Measurements from ENCODE around the gene SATB2. TPM values are rescaled to one million over a fixed set of nuclear protein-coding genes. Genes with fewer than 3 reads are reported as not detected.

The SATB2 gene
- total and polyA plus RNA-seq, 8 donors: 0.50 to 184 (median 1.4) TPM

DNA sequence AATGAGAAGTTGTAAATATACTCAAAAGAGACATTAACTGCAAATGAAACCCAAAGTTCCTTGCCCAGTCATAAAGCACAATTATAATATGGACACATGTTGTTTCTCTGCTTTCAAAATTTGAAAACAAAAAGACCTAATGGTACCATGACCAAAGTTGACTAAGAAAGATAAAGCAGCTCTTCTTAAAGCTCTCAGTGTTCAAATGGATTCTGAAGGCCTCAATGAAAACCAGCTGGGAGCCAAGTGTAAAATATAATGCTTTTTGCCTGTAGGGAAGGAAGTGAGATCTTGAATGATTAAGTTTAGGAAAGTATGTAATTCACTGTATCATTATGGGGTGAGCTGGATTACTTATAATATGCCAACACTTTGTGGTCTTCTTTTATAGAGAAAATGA is 178.6 kb downstream of the SATB2 start:
- Histone ChIP-seq H3K27me3 (no peaks in the 10 kb centered on the region), H3K36me3 (no peaks in the 10 kb centered on the region), H3K4me3 (no peak overlapping the region), H3K9me3 (no peaks in the 10 kb centered on the region), H3K4me1 (no peaks in the 10 kb centered on the region), H3K27ac (no peak overlapping the region)
- no peak for DNase-seq
- intact Hi-C loops (cut with DNase I; ENCODE audit: low total_unique reads): no loop called here
- TF ChIP-seq POLR2A (IDR thresholded peaks at IDR 0.05): no peak
- TF ChIP-seq, protein P1, sequence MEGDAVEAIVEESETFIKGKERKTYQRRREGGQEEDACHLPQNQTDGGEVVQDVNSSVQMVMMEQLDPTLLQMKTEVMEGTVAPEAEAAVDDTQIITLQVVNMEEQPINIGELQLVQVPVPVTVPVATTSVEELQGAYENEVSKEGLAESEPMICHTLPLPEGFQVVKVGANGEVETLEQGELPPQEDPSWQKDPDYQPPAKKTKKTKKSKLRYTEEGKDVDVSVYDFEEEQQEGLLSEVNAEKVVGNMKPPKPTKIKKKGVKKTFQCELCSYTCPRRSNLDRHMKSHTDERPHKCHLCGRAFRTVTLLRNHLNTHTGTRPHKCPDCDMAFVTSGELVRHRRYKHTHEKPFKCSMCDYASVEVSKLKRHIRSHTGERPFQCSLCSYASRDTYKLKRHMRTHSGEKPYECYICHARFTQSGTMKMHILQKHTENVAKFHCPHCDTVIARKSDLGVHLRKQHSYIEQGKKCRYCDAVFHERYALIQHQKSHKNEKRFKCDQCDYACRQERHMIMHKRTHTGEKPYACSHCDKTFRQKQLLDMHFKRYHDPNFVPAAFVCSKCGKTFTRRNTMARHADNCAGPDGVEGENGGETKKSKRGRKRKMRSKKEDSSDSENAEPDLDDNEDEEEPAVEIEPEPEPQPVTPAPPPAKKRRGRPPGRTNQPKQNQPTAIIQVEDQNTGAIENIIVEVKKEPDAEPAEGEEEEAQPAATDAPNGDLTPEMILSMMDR (IDR thresholded peaks at IDR 0.05): no peak
- TF ChIP-seq POLR2AphosphoS5 (IDR thresholded peaks at IDR 0.05): no peak

DNA sequence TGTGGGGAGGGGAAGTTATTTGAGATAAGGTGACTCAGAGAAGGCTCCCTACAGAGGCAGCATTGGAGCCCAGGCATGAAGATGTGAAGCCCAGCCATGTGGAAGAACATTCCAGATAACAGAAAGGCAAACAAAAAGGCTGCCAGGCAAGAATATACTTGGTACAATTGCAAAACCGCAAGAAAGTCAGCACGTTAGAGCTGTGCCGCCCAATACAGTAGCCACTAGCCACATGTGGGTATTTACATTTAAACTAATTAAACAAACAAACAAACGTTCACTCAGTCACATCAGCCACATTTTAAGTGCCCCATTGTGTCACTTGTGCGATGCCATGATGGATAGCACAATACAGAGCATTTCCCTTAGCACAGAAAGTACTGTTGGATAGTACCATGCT is 179.6 kb downstream of the SATB2 start:
- no peak overlapping the region for H3K4me3 ChIP-seq
- intact Hi-C loops (cut with DNase I; ENCODE audit: low total_unique reads): no loop called here
- TF ChIP-seq POLR2A (IDR thresholded peaks at IDR 0.05): no peak
- no peak for TF ChIP-seq EP300 (IDR thresholded peaks at IDR 0.05)
- TF ChIP-seq, protein P1 (IDR thresholded peaks at IDR 0.05): no peak
- no peak for TF ChIP-seq POLR2AphosphoS5 (IDR thresholded peaks at IDR 0.05)

DNA sequence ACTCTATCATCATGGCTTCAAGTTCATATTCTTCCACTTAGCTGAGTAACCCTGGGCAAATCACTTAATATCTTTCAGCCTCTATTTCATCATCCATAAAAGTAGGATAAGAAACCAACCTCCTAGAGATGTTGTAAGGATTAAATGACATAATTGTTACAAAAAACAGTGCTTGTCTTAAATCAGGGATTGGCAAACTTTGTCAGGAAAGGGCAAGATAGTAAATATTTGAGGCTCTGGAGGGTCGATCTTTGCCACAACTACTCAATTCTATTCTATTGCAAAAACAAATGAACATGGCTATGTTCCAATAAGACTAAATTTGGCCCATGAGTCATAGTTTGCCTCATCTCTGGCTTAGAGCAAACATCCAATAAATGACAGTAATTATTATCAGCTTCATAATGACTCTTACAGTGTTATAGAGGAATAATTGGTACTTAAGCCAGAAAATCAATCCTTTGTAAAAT is 184.7 kb downstream of the SATB2 start:
- peak in 1 of 2 donors; percentile 9 for DNase-seq
- H3K27ac ChIP-seq: no peak overlapping the region
- intact Hi-C loops (cut with DNase I; ENCODE audit: low total_unique reads): no loop called here
- H3K36me3 ChIP-seq: no peaks in the 10 kb centered on the region
- 52 to 59% (median 53%) methylated on average over 1 of the region's 1 CpG for WGBS, 5 donors
- H3K4me3 ChIP-seq: no peak overlapping the region
- no peaks in the 10 kb centered on the region for H3K9me3 ChIP-seq
- TF ChIP-seq POLR2A (IDR thresholded peaks at IDR 0.05): no peak
- TF ChIP-seq, protein P1 (IDR thresholded peaks at IDR 0.05): no peak
- TF ChIP-seq POLR2AphosphoS5 (IDR thresholded peaks at IDR 0.05): no peak
- no peak for TF ChIP-seq EP300 (IDR thresholded peaks at IDR 0.05)
- H3K27me3 ChIP-seq: no peaks in the 10 kb centered on the region
- no peaks in the 10 kb centered on the region for H3K4me1 ChIP-seq

More for the DNA sequence above, 179.6 kb downstream of the SATB2 start:
- Histone ChIP-seq H3K36me3 (no peaks in the 10 kb centered on the region), H3K27me3 (no peaks in the 10 kb centered on the region), H3K4me1 (no peaks in the 10 kb centered on the region), H3K27ac (no peak overlapping the region), H3K9me3 (no peaks in the 10 kb centered on the region)
- 57 to 71% (median 64%) methylated on average over 5 of the region's 5 CpGs for WGBS, 5 donors
- no peak for DNase-seq

DNA sequence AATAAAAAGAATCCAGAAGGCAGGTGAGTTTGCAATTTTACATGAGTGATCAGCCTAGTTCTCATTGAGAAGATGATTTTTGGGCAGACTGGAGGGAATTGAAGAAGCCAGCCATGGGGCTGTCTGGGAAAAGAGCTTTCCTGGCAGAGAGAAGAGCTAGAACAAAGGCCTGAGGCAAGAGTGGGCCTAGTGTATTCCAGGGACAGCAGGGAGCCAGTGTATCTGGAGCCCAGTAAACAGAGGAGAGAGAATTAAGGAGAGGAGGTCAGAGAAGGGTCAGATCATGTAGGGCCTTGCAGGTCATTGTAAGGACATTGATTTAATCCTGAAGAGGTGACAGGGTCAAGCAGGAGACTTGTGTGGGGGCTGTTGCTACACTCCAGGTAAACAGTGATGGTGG is 195.8 kb downstream of the SATB2 start:
- Histone ChIP-seq H3K27ac (no peak overlapping the region), H3K4me3 (no peak overlapping the region), H3K9me3 (peaks cover 8 to 47% (median 25%) of the 10 kb centered on the region in 4 donors), H3K36me3 (no peaks in the 10 kb centered on the region), H3K27me3 (no peaks in the 10 kb centered on the region), H3K4me1 (no peaks in the 10 kb centered on the region)
- TF ChIP-seq, protein P1 (IDR thresholded peaks at IDR 0.05): no peak
- TF ChIP-seq POLR2A (IDR thresholded peaks at IDR 0.05): no peak
- no peak for TF ChIP-seq EP300 (IDR thresholded peaks at IDR 0.05)
- TF ChIP-seq POLR2AphosphoS5 (IDR thresholded peaks at IDR 0.05): no peak
- intact Hi-C loops (cut with DNase I; ENCODE audit: low total_unique reads): no loop called here
- no peak for DNase-seq

Data from stomach (tissue), 9 donors.